ENCODE measurements around the gene SNX17. TPM values are rescaled to one million over a fixed set of nuclear protein-coding genes. Genes with fewer than 3 reads are reported as not detected.

SNX17 gene
- total and polyA plus RNA-seq, 2 of the 13 experiments (the other 11 are each of a cell fraction or from before 2014, with no cell fraction given): 75.0 to 109 TPM

DNA sequence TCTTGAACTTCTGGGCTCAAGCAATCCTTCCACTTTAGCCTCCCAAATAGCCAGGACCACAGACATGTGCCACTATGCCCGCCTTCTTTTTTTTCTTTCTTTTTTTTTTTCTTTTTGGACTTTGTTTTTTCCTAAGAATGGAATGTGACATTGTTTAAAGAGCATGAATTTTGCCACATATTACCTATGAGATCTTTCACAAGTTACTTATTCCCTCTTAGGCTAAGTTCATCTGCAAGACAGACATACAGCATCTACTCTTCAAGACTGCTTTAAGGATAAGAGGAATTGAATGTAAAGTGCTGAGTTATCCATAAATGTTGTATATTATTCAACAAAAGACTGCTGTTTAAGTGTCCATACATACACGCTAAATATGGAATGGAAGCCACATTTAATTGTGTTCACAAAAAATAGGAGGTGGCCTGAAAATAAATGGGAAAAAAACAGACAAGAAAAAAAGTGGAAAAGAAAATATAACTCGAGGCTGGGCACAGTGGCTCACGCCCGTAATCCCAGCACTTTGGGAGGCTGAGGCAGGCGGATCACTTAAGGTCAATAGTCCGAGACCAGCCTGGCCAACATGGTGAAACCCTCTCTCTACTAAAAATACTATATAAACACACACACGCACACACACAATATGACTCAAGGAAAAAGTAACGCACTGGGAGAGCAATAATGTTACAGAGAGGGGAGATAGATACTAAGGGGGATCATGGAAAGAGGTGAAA lies 42.2 kb downstream of the SNX17 start (continued):
- TF ChIP-seq KIAA2018 (CRISPR knock-in tag; IDR thresholded peaks at IDR 0.05; ENCODE audit: borderline replicate concordance) (0 out of 2 replicates have a peak, but pooled peaks have one; percentile 50), LCORL (IDR thresholded peaks at IDR 0.05) (peak; percentile 68), LCORL (CRISPR knock-in tag; IDR thresholded peaks at IDR 0.05) (no peak), RXRA (CRISPR knock-in tag; IDR thresholded peaks at IDR 0.05) (peak; percentile 60; the same call in 1 of the 2 replicates), GMEB1 (CRISPR knock-in tag; IDR thresholded peaks at IDR 0.05; ENCODE audit: borderline replicate concordance) (no peak; the same call in 1 of the 2 replicates), ERF (CRISPR knock-in tag; IDR thresholded peaks at IDR 0.05) (no peak), ZNF333 (CRISPR knock-in tag; IDR thresholded peaks at IDR 0.05; ENCODE audit: borderline replicate concordance) (no peak), RCOR2 (CRISPR knock-in tag; IDR thresholded peaks at IDR 0.05) (peak; percentile 26; the same call in 1 of the 2 replicates), MIXL1 (CRISPR knock-in tag; IDR thresholded peaks at IDR 0.05) (peak; percentile 38; the same call in 1 of the 2 replicates), FOXK2 (IDR thresholded peaks at IDR 0.05) (peak; percentile 78), ZBTB44 (CRISPR knock-in tag; IDR thresholded peaks at IDR 0.05) (no peak), ZNF772 (CRISPR knock-in tag; IDR thresholded peaks at IDR 0.05) (no peak), SRSF4 (IDR thresholded peaks at IDR 0.05; ENCODE audit: low read depth, low read length, poor library complexity, severe bottlenecking) (no peak), ZNF678 (CRISPR knock-in tag; IDR thresholded peaks at IDR 0.05) (no peak), SP4 (CRISPR knock-in tag; IDR thresholded peaks at IDR 0.05) (no peak)
- TF ChIP-seq, protein P1, sequence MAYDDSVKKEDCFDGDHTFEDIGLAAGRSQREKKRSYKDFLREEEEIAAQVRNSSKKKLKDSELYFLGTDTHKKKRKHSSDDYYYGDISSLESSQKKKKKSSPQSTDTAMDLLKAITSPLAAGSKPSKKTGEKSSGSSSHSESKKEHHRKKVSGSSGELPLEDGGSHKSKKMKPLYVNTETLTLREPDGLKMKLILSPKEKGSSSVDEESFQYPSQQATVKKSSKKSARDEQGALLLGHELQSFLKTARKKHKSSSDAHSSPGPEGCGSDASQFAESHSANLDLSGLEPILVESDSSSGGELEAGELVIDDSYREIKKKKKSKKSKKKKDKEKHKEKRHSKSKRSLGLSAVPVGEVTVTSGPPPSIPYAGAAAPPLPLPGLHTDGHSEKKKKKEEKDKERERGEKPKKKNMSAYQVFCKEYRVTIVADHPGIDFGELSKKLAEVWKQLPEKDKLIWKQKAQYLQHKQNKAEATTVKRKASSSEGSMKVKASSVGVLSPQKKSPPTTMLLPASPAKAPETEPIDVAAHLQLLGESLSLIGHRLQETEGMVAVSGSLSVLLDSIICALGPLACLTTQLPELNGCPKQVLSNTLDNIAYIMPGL (CRISPR knock-in tag; IDR thresholded peaks at IDR 0.05; ENCODE audit: borderline replicate concordance in 1 of 2, low read depth in 1 of 2): 0 out of 4 replicates have a peak, but pooled peaks of 1 of the 2 experiments have one; percentile 10

All from HepG2 (cell line).